Adrenal gland (tissue), 5 donors: ENCODE measurements around the gene CNGB1.

Experiments
- CTCF ChIP-seq, 6 experiments: fragments of 450-650 bp in 4 of 6; fragments of 200-600 bp in 2 of 6; sonication (generic) in 1 of 6; IDR thresholded peaks; 1 replicate in 5 of 6; 2 replicates in 1 of 6; pipeline versions ENCODE4 v1.5.1 to v1.8.0; 2016 to 2021; ENCODE audit warnings: antibody characterized with exemption in 6 of 6, mild to moderate bottlenecking in 2 of 6, moderate library complexity in 1 of 6
- POLR2A ChIP-seq, 2 donors: fragments of 450-650 bp; IDR thresholded peaks; one replicate each; pipeline ENCODE4 v1.6.1; 2017; ENCODE audit warnings: antibody characterized with exemption in 2 of 2, mild to moderate bottlenecking in 2 of 2, moderate library complexity in 1 of 2
- donor health status: DM: no; HTN: no; CAD: no.

GRCh38 chr16:57984443-57985203 lies 13.7 kb upstream of the CNGB1 start:
- no peak for TF ChIP-seq CTCF (IDR thresholded peaks at IDR 0.05)
- no peak for TF ChIP-seq POLR2A (IDR thresholded peaks at IDR 0.05)
